ENCODE measurements around the gene MERTK.
A peak's percentile ranks its signal among the peaks of the same experiment; 100 is the strongest.
"Not testable (repeated sequence)": the region's sequence is repeated elsewhere in the genome, so short reads cannot be mapped to it uniquely, and the experiment has no call there.

MERTK gene

DNA sequence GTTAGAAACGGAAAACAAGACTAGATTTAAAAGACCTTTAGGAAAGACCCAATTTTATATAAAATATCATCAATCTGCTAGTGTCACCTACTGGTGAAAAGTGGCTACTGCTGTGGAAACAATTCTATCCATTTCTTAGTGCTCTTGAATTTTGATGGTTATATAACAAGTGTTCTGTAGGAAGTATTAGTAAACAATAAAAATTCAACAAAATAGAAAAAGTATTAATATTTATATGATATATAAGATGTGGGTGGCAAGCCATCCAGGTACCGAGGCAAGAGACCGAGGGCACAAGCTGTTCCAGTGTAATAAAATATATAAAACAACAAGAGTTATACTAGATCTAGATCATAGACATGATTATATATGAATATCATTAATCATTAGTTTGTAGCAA lies 150.5 kb downstream of the MERTK start:
- DNase-seq: peak; percentile 76

DNA sequence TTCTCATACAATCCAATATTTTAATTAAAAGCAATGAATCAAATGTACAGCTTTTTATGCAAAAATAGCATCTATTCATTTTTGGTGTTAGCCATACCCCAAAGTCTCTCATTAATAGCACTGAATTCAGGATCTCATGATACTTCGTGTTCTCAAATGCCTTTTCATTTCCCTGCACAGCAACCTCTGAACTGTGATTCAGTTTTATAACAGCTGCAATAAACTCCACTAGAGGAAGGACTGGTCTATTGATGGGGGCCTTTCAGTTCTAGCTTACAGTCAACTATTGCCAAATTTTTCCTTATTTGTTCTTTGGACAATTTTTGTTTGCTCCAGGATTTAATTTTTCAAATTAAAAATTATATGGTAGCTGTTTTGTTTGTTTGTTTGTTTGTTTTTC lies 151.9 kb downstream of the MERTK start:
- no peak for DNase-seq

DNA sequence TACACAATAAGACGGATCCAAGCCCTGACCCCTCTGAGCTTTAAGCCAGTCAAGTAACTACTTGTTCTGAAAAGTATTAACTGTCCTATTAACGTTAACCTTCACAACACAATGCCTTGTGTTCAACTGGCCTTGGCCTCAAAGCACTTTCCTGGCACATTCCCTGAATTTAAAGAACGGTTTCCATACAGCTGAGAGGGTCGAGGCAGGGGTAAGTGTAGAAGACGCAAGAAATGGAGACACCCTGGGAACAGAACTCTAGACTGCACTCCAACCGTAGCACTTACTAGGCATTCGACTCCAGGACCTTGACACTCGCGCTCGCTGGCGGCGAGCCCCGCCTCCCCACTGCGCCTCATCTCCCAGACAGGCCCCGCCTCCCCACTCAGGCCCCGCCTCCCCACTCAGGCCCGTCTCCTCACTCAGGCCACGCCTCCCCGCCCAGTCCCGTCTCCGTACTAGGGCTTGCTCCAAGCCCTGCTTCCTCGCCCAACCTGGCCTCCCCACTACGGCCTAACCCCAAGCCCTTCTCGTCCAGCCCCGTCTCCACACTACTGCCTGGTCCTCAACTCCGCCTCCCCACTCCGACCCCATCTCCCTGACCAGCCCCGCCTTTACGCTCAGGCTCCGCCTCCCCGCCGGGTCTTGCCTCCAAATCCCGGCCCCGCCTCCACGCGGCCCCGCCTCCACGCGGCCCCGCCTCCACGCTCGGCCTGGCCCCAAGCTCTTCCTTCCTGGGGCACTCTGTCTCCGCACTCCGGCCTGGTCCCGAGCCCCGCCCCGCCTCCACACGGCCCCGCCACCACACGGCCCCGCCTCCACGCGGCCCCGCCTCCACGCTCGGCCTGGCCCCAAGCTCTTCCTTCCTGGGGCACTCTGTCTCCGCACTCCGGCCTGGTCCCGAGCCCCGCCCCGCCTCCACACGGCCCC lies 155.8 kb downstream of the MERTK start:
- peak; percentile 96 for DNase-seq

DNA sequence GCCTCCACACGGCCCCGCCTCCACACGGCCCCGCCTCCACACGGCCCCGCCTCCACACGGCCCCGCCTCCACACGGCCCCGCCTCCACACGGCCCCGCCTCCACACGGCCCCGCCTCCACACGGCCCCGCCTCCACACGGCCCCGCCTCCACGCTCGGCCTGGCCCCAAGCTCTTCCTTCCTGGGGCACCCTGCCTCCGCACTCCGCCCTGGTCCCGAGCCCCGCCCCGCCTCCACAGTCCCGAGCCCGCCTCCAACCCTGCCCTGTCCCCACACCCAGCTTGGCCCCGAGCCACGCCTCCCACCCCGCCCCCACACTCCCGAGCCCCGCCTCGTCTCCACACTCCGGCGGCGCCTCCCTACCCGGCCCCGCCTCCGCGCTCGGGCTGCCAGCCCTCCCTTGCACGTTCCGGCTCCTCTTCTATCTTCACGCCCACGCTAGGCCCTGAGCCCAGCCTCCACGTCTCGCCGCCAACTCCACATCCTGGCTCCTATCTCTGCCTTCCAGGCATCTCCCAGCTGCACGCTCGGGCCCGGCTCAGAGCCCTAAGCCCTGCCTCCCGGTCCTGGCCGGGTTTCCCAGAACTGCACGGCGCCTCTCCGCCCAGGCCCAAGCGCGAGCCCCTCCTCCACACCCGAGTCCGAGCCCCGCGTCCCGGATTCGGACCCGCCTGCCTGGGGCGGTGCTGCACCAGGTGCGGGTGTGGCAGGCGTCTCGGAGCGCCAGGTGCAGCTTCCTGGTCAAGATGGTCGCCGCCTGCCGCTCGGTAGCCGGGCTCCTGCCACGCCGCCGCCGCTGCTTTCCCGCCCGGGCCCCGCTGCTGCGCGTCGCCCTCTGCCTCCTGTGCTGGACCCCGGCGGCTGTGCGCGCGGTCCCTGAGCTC lies 156.7 kb downstream of the MERTK start, which contains the start of gene TMEM87B:
Gene TMEM87B (plus strand): TSS at position 423 of the 883 bp plus-strand sequence. CDS start 323 bp downstream, at position 746.
- peak; percentile 86 for DNase-seq

DNA sequence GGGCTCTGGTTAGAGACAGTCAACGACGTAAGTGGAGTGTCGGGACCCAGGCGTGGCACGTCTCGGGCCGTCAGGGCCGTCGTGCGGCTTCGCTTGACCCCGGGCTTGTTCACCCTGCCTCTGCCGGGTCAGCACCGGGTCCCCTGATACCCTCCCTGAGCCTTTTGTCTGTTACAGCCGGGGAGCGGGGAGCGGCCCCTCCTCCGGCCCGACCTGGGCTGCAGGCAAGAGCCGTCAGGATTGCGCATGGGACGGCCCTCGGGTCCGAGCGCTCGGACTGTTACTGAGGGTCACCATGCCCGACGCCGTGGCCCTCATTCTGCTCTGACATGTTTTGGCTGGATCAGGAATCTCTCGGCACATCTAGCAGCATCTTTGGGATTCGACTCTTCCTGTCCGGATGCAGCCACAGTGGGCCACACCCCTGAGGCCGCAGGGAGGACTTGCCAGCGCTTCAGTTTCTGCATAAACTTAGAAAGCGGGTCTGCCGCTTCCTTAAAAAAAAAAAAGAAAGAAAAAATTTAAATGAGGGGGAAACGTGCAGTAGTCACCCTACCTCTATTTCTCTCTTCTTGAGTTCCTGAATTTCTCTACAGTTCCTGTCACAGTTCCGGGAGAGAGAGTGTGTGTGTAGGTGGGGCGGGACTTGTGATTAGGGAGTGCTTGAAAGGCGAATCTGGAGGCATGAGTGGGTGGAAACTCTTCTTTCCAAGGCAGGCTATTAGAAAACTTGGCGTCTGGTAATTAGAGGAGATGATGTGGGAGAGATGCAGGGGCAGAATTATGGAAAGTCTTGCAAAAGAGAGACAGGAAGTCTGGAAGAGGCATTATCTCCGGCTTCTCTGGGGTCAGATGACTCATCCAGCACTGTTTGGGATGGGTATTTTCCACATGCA lies 157.6 kb downstream of the MERTK start:
- DNase-seq: peak; percentile 40

DNA sequence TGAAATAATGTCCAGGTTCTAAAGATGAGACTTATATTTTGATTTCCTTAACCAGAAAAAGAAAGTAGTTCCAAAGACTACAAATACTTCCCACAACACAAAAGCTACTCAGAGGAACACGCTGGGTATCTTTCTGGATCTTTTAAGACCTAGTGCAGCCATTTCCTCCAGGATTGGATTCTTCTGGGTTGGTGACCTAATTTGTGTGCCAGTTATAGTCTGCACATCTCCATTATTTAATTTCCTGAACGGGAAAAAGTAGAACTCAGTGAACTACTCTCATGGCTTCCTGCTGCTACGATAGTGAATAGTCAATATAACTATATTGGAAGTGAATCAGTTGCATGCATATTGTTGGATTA lies 158.2 kb downstream of the MERTK start:
- DNase-seq: no peak

DNA sequence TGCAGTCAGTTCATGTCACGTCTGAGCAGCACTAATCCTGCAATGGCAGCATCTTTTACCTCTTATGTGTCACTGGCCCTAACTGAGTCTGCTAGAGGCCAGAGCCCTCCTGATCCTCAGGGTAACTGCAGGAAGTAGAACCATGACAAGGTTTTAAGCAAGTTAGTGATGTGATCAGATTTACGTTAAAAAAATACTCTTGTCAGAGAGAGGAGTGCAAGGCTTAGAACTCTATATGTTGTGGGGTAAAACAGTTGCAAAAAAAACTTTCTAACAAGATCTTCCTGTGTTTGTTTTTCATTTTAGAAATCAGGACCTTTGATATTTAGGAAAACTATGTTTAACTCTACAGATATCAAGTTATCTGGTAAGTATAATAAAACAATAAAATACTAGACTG lies 161.3 kb downstream of the MERTK start:
- DNase-seq: no peak

DNA sequence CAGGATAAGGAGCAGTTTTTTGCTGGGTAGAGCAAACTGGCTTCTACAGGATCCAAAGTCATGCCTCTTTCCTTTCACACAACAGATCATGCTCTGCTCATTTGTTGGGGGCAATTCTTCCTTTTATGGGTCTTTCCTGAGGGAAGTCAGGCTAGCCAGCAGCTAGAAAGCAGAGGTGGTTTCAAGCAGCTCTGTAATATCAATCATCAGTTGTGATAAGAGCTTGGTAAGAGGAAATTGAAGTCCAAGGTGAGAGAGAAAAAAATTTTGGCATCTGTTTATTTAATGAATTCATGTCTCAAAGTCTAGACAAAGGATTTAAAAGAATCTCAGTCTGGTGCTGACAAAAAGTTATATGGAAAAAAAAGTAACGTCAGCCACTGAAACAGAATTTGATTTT lies 162.9 kb downstream of the MERTK start:
- no peak for DNase-seq

DNA sequence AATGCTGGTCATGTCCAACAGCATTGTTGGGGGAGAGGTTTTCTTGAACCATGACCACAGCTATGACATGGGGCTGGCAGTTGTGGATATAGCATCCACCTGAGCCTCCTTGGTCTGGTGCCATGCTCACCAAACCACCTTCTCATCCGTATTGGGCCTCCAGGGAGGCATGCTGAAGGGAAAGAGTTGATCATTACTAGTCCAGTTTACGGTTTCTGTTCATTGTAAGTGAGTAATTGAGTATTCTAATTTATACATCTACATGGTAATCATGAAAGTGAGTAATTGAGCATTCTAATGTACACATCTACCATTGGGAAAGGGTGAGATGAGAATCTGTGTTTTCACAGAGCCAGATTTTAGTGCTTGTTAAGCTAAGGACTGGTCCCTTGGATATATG lies 163.4 kb downstream of the MERTK start:
- no peak for DNase-seq

DNA sequence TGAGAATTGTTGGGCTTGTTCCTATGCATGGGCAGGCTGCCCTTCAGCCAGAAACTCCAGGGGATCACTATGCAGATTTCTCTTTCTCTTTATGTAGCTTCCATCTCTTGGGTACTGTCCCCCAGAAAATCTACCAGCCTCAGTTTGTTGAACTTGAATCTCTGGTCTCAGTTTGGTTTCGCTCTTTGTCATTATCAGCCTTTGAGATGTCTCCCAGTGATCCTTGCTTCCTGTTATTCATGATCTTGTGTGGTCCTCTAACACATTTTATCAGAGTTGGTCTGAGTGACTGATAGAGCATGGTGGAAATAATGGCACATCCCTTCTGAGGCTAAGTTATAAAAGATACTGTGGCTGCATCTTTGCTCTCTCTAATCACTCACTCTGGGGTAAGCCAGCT lies 164.5 kb downstream of the MERTK start:
- no peak for DNase-seq

DNA sequence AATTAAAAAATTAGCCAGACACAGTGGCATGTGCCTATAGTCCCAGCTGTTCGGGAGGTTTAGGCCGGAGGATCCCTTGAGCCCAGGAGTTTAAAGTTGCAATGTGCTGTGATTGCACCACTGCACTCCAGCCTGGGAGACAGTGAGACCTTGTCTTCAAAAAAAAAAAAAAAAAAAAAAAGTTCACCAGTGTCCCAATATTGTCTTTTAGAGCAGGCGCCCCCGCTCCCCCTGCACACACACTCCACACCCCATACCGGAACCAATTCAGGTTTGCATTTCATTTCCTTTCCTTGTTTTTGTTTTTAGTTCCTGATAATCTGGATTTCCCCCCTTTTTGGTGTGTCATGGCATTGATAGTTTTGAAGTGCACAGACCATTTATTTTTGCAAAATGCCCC lies 167.1 kb downstream of the MERTK start:
- DNase-seq: no peak

DNA sequence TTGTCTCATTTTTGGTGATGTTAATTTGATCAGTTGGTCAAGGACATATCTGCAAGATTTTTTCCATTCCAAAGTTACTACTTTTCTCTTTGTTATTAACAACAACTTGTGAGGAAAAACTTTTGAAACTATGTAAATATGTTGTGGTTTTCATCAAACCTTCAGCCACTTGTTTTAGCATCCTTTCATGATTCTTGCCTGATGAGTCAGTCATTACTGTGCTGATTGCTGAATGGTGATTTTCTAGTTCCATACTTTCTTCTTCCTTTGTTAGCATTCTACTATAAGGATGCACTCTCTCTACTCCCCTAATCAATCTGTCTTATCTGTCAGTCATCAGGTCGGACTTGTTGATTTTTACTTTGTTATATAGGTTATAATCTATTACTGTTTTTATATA lies 167.6 kb downstream of the MERTK start:
- no peak for DNase-seq

DNA sequence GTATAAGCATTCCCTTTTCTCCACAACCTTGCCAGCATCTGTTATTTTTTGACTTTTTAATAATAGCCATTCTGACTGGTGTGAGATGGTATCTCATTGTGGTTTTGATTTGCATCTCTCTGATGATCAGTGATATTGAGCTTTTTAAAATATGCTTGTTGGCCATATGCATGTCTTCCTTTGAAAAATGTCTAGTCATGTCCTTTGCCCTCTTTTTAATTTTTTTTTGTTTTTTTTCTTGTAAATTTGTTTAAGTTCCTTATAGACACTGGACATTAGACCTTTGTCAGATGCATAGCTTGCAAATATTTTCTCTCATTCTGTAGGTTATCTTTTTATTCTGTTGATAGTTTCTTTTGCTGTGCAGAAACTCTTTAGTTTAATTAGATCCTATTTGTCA lies 171.4 kb downstream of the MERTK start:
- not testable (repeated sequence) for DNase-seq

DNA sequence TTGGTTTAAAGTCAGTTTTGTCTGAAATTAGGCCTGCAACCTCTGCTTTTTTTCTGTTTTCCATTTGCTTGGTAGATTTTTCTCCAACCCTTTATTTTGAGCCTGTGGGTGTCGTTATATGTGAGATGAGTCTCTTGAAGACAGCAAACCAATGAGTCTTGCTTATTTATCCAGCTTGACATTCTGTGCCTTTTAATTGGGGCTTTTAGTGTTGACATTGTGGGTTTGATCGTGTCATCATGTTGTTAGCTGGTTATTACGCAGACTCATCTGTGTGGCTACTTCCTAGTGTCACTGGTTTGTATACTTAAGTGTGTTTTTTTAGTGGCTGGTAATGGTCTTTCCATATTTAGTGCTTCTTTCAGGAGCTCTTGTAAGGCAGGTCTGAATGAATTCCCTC lies 175.5 kb downstream of the MERTK start:
- peak; percentile 7 for DNase-seq

DNA sequence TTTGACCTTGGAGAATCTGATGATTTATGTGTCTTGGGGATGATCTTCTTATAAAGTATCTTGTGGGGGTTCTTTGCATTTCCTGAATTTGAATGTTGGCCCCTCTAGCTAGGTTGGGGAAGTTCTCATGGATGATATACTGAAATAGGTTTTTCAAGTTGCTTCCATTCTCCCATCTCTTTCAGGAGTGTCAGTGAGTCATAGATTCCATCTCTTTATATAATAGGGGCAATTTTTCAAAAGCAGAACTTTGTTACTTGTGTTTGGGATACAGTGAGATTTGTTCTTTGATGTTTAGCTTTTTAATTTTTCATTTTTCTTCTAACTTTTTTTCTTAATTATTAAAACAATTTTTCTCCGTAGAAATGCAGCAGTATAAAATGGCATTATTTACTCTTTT lies 176.1 kb downstream of the MERTK start:
- DNase-seq: no peak

DNA sequence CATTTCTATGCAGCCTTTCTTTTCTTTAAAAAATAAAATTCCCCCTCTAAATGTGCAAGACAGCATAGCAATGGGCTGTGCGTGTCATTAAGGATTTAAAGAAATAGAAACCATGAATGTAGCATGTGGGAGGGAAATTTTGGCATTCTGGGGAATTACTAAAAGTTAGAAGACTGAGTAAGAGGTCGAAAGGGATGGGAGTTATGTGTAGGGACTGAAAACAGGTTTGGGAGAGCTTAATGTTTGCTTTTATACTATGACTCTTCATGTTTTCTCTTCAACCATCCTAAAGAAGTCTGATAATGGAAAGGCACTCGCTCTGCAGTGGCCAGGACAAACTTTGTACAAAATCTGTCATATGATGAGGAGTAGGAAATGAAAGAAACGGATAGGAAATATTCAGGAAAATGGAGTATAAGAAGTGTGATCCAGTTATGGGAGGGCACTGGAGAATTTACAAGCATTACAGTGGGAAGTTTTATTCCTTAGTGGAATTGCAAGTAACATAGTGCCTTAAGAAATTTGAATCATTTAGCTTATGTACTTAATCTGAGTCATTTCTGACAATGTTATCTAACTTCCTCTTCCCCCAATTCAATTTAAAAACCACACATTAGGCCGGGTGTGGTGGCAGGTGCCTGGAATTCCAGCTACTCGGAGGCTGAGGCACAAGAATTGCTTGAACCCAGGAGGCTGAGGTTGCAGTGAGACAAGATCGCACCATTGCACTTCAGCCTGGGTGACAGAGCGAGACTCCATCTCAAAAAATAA lies 177.3 kb downstream of the MERTK start:
- no peak for DNase-seq

DNA sequence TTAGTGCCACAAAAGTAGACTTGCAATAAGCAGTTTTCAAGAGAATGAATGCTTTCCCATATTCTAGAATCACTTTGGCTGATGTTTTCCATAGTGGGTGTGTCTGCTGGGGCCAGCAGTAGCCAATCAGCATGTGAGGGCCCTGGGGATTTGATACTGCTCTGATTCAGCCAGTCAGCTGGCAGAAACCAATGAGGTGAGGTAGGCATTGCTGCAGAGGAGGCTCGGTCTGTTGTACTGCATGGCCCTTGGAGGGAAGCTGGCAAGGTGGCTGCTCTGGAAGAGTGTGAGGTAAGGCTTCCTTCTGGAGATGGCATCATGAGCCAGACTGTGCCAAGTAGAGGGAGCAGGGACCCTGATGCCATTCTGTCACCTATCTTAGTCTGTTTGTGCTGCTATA lies 179.4 kb downstream of the MERTK start:
- DNase-seq: no peak
